HepG2 (cell line): ENCODE results near the gene ALOX12. TPM values are rescaled to one million over a fixed set of nuclear protein-coding genes. Genes with fewer than 3 reads are reported as not detected.

Experiments used
- ATAC-seq: fragments of 200-7000 bp; cut with Tn5 transposase; 3 replicates; pipeline ENCODE4 v1.9.1; 2020; ENCODE audit warnings: mild to moderate bottlenecking, moderate library complexity
- BruUV-seq: library from RNA; stranded (reverse); fragments of 400-500 nt; replicated peaks from 2 replicates; lab custom pipeline; 2021; lab: Mats Ljungman, UMichigan
- CTCF ChIA-PET: fragments of 300-600 bp; formaldehyde crosslinking; extraction: SDS; loops from one replicate; lab custom pipeline; 2021; ENCODE audit warnings: low total read pairs, inconsistent platforms, low intra/inter-chr PET ratio; lab: Yijun Ruan, JAX
- POLR2A ChIA-PET: fragments of 350-600 bp; sonication (Branson Sonifier 250); formaldehyde crosslinking; loops from one replicate; lab custom pipeline; 2020; ENCODE audit warnings: antibody characterized with exemption, inconsistent platforms; lab: Yijun Ruan, JAX
- DNase-seq: peaks from one replicate; pipeline ENCODE4 v3.0.0-alpha.2; 2015; ENCODE audit warnings: low spot score
- FAIRE-seq: peaks from 3 replicates; lab custom pipeline; 2011; peaks lifted over from hg19 to GRCh38; lab: Jason Lieb, UNC
- H2AFZ ChIP-seq: one replicate; pipeline ENCODE4 v1.6.1; 2011; ENCODE audit warnings: low read length, inconsistent platforms
- H3K27ac ChIP-seq: fragments of 300-600 bp; 3 replicates; pipeline ENCODE4 v1.8.0; 2011; ENCODE audit warnings: mixed run types, mild to moderate bottlenecking, mixed read lengths, low read length, inconsistent platforms; ENCODE audit not compliant: insufficient read depth; ENCODE audit errors: extremely low read length
- H3K27me3 ChIP-seq, 2 experiments: fragments of 200-600 bp in 1 of 2; 2 replicates in 1 of 2; 3 replicates in 1 of 2; pipeline versions ENCODE4 v1.6.0 to v1.8.0; 2011; ENCODE audit warnings: low read length in 2 of 2, mild to moderate bottlenecking in 2 of 2, moderate library complexity in 2 of 2, inconsistent platforms in 1 of 2; ENCODE audit not compliant: insufficient read depth in 2 of 2, control insufficient read depth in 1 of 2
- H3K36me3 ChIP-seq, 2 experiments: fragments of 200-600 bp in 1 of 2; replicated peaks in 1 of 2; 2 replicates in 1 of 2; 3 replicates in 1 of 2; pipeline versions ENCODE4 v1.5.1 to v1.8.0; 2011; ENCODE audit warnings: low read length in 2 of 2, inconsistent platforms in 1 of 2; ENCODE audit not compliant: insufficient read depth in 2 of 2, control insufficient read depth in 1 of 2
- H3K4me1 ChIP-seq: 2 replicates; pipeline ENCODE4 v1.5.1; 2012; ENCODE audit warnings: low read length, inconsistent platforms; ENCODE audit not compliant: insufficient read depth
- H3K4me2 ChIP-seq: 2 replicates; pipeline ENCODE4 v1.6.0; 2011; ENCODE audit warnings: low read depth, low read length, inconsistent platforms
- H3K4me3 ChIP-seq, 3 experiments: fragments of 200-600 bp in 1 of 3; sonication (generic), shearing (Covaris generic) in 1 of 3; replicated peaks in 1 of 3; 2 replicates each; pipeline ENCODE4 v1.5.1; 2011 to 2016; ENCODE audit warnings: low read length in 3 of 3, inconsistent platforms in 2 of 3, low read depth in 2 of 3, mild to moderate bottlenecking in 2 of 3, control low read depth in 1 of 3, mixed read lengths in 1 of 3; ENCODE audit not compliant: insufficient read depth in 1 of 3
- H3K79me2 ChIP-seq: one replicate; pipeline ENCODE4 v1.6.1; 2011; ENCODE audit warnings: low read length, inconsistent platforms; ENCODE audit not compliant: insufficient read depth
- H3K9ac ChIP-seq: 2 replicates; pipeline ENCODE4 v1.6.0; 2011; ENCODE audit warnings: mild to moderate bottlenecking, low read depth, low read length, inconsistent platforms; ENCODE audit not compliant: insufficient read depth
- H3K9me3 ChIP-seq: 2 replicates; pipeline ENCODE4 v1.5.1; 2012; ENCODE audit warnings: mild to moderate bottlenecking, low read length
- H4K20me1 ChIP-seq: 2 replicates; pipeline ENCODE4 v1.6.0; 2011; ENCODE audit warnings: inconsistent platforms, mild to moderate bottlenecking, low read length, moderate library complexity; ENCODE audit not compliant: insufficient read depth
- CHD4 ChIP-seq: fragments of 200-600 bp; sonication (generic); IDR thresholded peaks from 2 replicates; pipeline ENCODE4 v1.7.0; 2017; ENCODE audit warnings: mild to moderate bottlenecking, low read length, borderline replicate concordance
- HMG20B ChIP-seq: conservative IDR thresholded peaks from 2 replicates; pipeline ENCODE4 v1.6.1; 2016; ENCODE audit warnings: missing genetic modification reagents, missing compliant biosample characterization
- NPAS2 ChIP-seq: sonication (generic); formaldehyde crosslinking; IDR thresholded peaks from 2 replicates; pipeline ENCODE4 v1.8.0; 2022; ENCODE audit warnings: mild to moderate bottlenecking, missing genetic modification reagents, borderline replicate concordance
- TP53 ChIP-seq: sonication (generic); formaldehyde crosslinking; conservative IDR thresholded peaks from 2 replicates; pipeline ENCODE4 v1.4.0; 2020; ENCODE audit warnings: missing genetic modification reagents
- ZNF205 ChIP-seq: IDR thresholded peaks from 2 replicates; pipeline ENCODE4 v1.6.1; 2018; ENCODE audit warnings: missing biosample characterization, missing genetic modification reagents
- ZNF329 ChIP-seq: sonication (generic); formaldehyde crosslinking; IDR thresholded peaks from 2 replicates; pipeline ENCODE4 v1.9.0; 2021; ENCODE audit warnings: low read depth, mild to moderate bottlenecking, missing genetic modification reagents
- ZNF333 ChIP-seq: sonication (generic); formaldehyde crosslinking; IDR thresholded peaks from 2 replicates; pipeline ENCODE4 v1.4.0; 2020; ENCODE audit warnings: mild to moderate bottlenecking, missing genetic modification reagents, borderline replicate concordance
- WGBS: methylation state at CpG from one replicate; pipeline ENCODE4 v1.1.6; 2017; ENCODE audit warnings: low lambda C conversion rate; 5-methylcytosine and 5-hydroxymethylcytosine counted together
- in situ Hi-C: cut with HindIII; loops from 2 replicates; pipeline ENCODE4 v1.10.0; 2017; ENCODE audit warnings: low pct_unique_long_range_greater_than_20kb; ENCODE audit not compliant: extremely low pct_ligation_motif_present
- intact Hi-C: fragments of 100-400 bp; cut with micrococcal nuclease; formaldehyde crosslinking; loops from one replicate; pipeline ENCODE4 v1.10.0; 2022; ENCODE audit not compliant: unreplicated experiment
- polyA plus RNA-seq, 8 experiments: library from polyadenylated mRNA; depleted of rRNA in 3 of 8; stranded (reverse) in 7 of 8; unstranded in 1 of 8; fragments of >200 nt; fragmentation: Illumina TruSeq in 4 of 8; extraction: Trizol in 4 of 8; gene quantifications; 2 replicates each; pipeline versions ENCODE4 v1.2.1 to v1.2.3, GENCODE V29; 2011 to 2016; ENCODE audit warnings: low read depth in 4 of 8, missing spikeins in 1 of 8, mixed read lengths in 1 of 8; ENCODE audit not compliant: insufficient read depth in 1 of 8
- total RNA-seq, 5 experiments: library from RNA; depleted of rRNA; stranded (reverse); fragments of >200 nt; fragmentation: Illumina TruSeq; extraction: Trizol; gene quantifications; 2 replicates each; pipeline ENCODE4 v1.2.3, GENCODE V29; 2016; ENCODE audit warnings: low read depth in 1 of 5
- TF ChIP-seq, protein P1 (sequence below): sonication (generic); formaldehyde crosslinking; IDR thresholded peaks from 2 replicates; pipeline ENCODE4 v1.4.0; 2020; ENCODE audit warnings: missing genetic modification reagents

Gene ALOX12
- total and polyA plus RNA-seq, 2 of the 13 experiments (the other 11 are each of a cell fraction or from before 2014, with no cell fraction given) = not detected

DNA sequence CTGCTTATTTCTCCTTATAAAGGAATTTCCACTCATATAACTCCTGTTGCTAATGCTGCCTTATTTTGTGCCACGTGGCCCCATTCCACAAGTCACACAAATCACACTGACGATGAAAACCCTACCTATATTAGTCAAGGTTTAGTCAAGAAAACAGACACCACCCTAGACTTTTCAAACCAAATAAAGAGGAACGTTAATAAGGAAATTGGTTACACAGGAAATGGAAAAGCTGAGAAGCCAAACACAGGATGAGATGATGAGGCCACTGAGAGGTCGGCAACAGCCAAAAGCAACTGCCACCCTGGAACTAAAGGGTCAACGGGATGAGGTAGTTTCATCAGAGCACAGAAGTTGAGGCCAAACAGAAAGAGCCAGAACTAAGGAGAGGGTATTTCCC is 47.3 kb upstream of the ALOX12 start:
- intact Hi-C loops = no loop called here
- no TSS peak for BruUV-seq
- in situ Hi-C loops = no loop called here
- TF ChIP-seq HMG20B (CRISPR knock-in tag) (no peak), CHD4 (no peak), TP53 (CRISPR knock-in tag) (no peak), NPAS2 (CRISPR knock-in tag) (no peak), ZNF333 (CRISPR knock-in tag) (no peak), ZNF329 (CRISPR knock-in tag) (no peak), ZNF205 (CRISPR knock-in tag) (no peak)
- TF ChIP-seq, protein P1, sequence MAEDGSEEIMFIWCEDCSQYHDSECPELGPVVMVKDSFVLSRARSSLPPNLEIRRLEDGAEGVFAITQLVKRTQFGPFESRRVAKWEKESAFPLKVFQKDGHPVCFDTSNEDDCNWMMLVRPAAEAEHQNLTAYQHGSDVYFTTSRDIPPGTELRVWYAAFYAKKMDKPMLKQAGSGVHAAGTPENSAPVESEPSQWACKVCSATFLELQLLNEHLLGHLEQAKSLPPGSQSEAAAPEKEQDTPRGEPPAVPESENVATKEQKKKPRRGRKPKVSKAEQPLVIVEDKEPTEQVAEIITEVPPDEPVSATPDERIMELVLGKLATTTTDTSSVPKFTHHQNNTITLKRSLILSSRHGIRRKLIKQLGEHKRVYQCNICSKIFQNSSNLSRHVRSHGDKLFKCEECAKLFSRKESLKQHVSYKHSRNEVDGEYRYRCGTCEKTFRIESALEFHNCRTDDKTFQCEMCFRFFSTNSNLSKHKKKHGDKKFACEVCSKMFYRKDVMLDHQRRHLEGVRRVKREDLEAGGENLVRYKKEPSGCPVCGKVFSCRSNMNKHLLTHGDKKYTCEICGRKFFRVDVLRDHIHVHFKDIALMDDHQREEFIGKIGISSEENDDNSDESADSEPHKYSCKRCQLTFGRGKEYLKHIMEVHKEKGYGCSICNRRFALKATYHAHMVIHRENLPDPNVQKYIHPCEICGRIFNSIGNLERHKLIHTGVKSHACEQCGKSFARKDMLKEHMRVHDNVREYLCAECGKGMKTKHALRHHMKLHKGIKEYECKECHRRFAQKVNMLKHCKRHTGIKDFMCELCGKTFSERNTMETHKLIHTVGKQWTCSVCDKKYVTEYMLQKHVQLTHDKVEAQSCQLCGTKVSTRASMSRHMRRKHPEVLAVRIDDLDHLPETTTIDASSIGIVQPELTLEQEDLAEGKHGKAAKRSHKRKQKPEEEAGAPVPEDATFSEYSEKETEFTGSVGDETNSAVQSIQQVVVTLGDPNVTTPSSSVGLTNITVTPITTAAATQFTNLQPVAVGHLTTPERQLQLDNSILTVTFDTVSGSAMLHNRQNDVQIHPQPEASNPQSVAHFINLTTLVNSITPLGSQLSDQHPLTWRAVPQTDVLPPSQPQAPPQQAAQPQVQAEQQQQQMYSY = no peak
- TF ChIP-seq, all 625 proteins: peak for 0
- H3K9ac ChIP-seq = no peak overlapping the region
- ATAC-seq = no peak
- DNase-seq = no peak
- no peaks in the 10 kb centered on the region for H3K4me1 ChIP-seq
- H3K27me3 ChIP-seq = no peaks in the 10 kb centered on the region
- no peaks in the 10 kb centered on the region for H4K20me1 ChIP-seq
- H2AFZ ChIP-seq = no peak overlapping the region
- POLR2A ChIA-PET = no interaction called here
- CTCF ChIA-PET = no interaction called here
- FAIRE-seq = no peak
- 95% methylated on average over 5 of the region's 5 CpGs for WGBS
- H3K4me2 ChIP-seq = no peak overlapping the region
- H3K36me3 ChIP-seq = no peaks in the 10 kb centered on the region
- no peak overlapping the region for H3K4me3 ChIP-seq
- H3K9me3 ChIP-seq = no peaks in the 10 kb centered on the region
- H3K27ac ChIP-seq = no peak overlapping the region
- H3K79me2 ChIP-seq = no peaks in the 10 kb centered on the region
